Neuronal stem cell (in vitro differentiated cells): ENCODE data around the gene GSPT1. TPM values are rescaled to one million over a fixed set of nuclear protein-coding genes. Genes with fewer than 3 reads are reported as not detected.
"Not testable (repeated sequence)": the region's sequence is repeated elsewhere in the genome, so short reads cannot be mapped to it uniquely, and the experiment has no call there.

Experiments
- DNase-seq: peaks from one replicate; pipeline ENCODE4 v3.0.0-alpha.2; 2013; ENCODE audit warnings: low spot score
- H2AFZ ChIP-seq: one replicate; pipeline ENCODE4 v1.6.1; 2013; ENCODE audit warnings: mild to moderate bottlenecking, low read length, inconsistent platforms
- H2AK5ac ChIP-seq: 2 replicates; pipeline ENCODE4 v1.6.1; 2013; ENCODE audit warnings: low read depth, mild to moderate bottlenecking, inconsistent platforms, low read length, moderate library complexity, mixed read lengths
- H2BK120ac ChIP-seq: 2 replicates; pipeline ENCODE4 v1.6.1; 2013; ENCODE audit warnings: low read depth, mild to moderate bottlenecking, inconsistent platforms, low read length, moderate library complexity, mixed read lengths
- H2BK12ac ChIP-seq: one replicate; pipeline ENCODE4 v1.6.1; 2013; ENCODE audit warnings: low read length, inconsistent platforms
- H2BK15ac ChIP-seq: 2 replicates; pipeline ENCODE4 v1.6.1; 2013; ENCODE audit warnings: mild to moderate bottlenecking, low read length, inconsistent platforms, mixed read lengths
- H2BK5ac ChIP-seq: one replicate; pipeline ENCODE4 v1.6.1; 2013; ENCODE audit warnings: inconsistent platforms, mild to moderate bottlenecking, low read length, moderate library complexity
- H3K14ac ChIP-seq: one replicate; pipeline ENCODE4 v1.6.1; 2013; ENCODE audit warnings: low read length, inconsistent platforms
- H3K18ac ChIP-seq: 2 replicates; pipeline ENCODE4 v1.6.1; 2013; ENCODE audit warnings: low read length, inconsistent platforms
- H3K23ac ChIP-seq: 2 replicates; pipeline ENCODE4 v1.6.1; 2013; ENCODE audit warnings: low read depth, mild to moderate bottlenecking, mixed read lengths, low read length, inconsistent platforms; ENCODE audit not compliant: poor library complexity
- H3K27ac ChIP-seq: replicated peaks from 3 replicates; pipeline ENCODE4 v1.5.1; 2013; ENCODE audit warnings: low read length, inconsistent platforms
- H3K27me3 ChIP-seq, 3 experiments: 2 replicates each; pipeline ENCODE4 v1.6.1; 2013; ENCODE audit warnings: low read length in 3 of 3, mild to moderate bottlenecking in 2 of 3, inconsistent platforms in 1 of 3, low read depth in 1 of 3, mixed read lengths in 1 of 3, moderate library complexity in 1 of 3; ENCODE audit not compliant: control insufficient read depth in 3 of 3, insufficient read depth in 3 of 3
- H3K36me3 ChIP-seq, 2 donors: replicated peaks in 1 of 2; 2 replicates each; pipeline ENCODE4 v1.6.1; 2013; ENCODE audit warnings: low read length in 2 of 2; ENCODE audit not compliant: control insufficient read depth in 2 of 2, insufficient read depth in 2 of 2
- H3K4ac ChIP-seq: 2 replicates; pipeline ENCODE4 v1.6.1; 2013; ENCODE audit warnings: inconsistent platforms, mild to moderate bottlenecking, low read length, moderate library complexity
- H3K4me1 ChIP-seq, 2 donors: 1 replicate in 1 of 2; 2 replicates in 1 of 2; pipeline ENCODE4 v1.6.1; 2013; ENCODE audit warnings: low read length in 2 of 2, low read depth in 1 of 2; ENCODE audit not compliant: control insufficient read depth in 2 of 2, insufficient read depth in 1 of 2
- H3K4me2 ChIP-seq: one replicate; pipeline ENCODE4 v1.6.1; 2013; ENCODE audit warnings: mild to moderate bottlenecking, low read length, inconsistent platforms; ENCODE audit not compliant: insufficient read depth, poor library complexity, severe bottlenecking
- H3K4me3 ChIP-seq, 2 donors: 2 replicates each; pipeline ENCODE4 v1.5.1; 2013; ENCODE audit warnings: low read length in 2 of 2, mild to moderate bottlenecking in 2 of 2, inconsistent platforms in 1 of 2, moderate library complexity in 1 of 2
- H3K79me1 ChIP-seq: one replicate; pipeline ENCODE4 v1.6.1; 2013; ENCODE audit warnings: low read depth, mild to moderate bottlenecking, inconsistent platforms, low read length, moderate library complexity
- H3K9ac ChIP-seq: one replicate; pipeline ENCODE4 v1.6.1; 2013; ENCODE audit warnings: mild to moderate bottlenecking, low read depth, low read length, inconsistent platforms; ENCODE audit not compliant: poor library complexity
- H3K9me3 ChIP-seq, 2 donors: replicated peaks in 1 of 2; 2 replicates each; pipeline versions ENCODE3 to v1.6.1; 2013; ENCODE audit warnings: low read length in 2 of 2, mild to moderate bottlenecking in 2 of 2, inconsistent platforms in 1 of 2, low read depth in 1 of 2, mixed read lengths in 1 of 2, moderate library complexity in 1 of 2; ENCODE audit not compliant: control insufficient read depth in 2 of 2, insufficient read depth in 1 of 2
- H4K8ac ChIP-seq: one replicate; pipeline ENCODE4 v1.6.1; 2013; ENCODE audit warnings: low read depth, mild to moderate bottlenecking, inconsistent platforms, low read length, moderate library complexity
- H4K91ac ChIP-seq: one replicate; pipeline ENCODE4 v1.6.1; 2013; ENCODE audit warnings: low read length, low read depth, mild to moderate bottlenecking, inconsistent platforms; ENCODE audit not compliant: poor library complexity
- WGBS, 2 donors: extraction: QIAGEN DNeasy Blood & Tissue Kit; methylation state at CpG; one replicate each; pipeline ENCODE4 v1.1.7; 2013; ENCODE audit warnings: missing lambda C conversion rate in 2 of 2, mixed read lengths in 1 of 2; ENCODE audit not compliant: insufficient read length in 2 of 2, insufficient replicate concordance in 1 of 2; ENCODE audit errors: extremely low coverage in 2 of 2; 5-methylcytosine and 5-hydroxymethylcytosine counted together
- small RNA-seq: library from polyadenylated mRNA; stranded (forward); fragments of <200 nt; extraction: miRNeasy Mini kit (QIAGEN cat#:217004); gene quantifications from one replicate; pipeline ENCODE3, GENCODE V24; 2013; ENCODE audit not compliant: insufficient read depth

The GSPT1 gene

GRCh38 chr16:11823645-11824044 is 92.1 kb downstream of the GSPT1 start:
- not testable (repeated sequence) for H4K91ac ChIP-seq, H3K9ac ChIP-seq, H3K23ac ChIP-seq, H3K27ac ChIP-seq, H3K4me2 ChIP-seq, H3K9me3 ChIP-seq, H3K4me1 ChIP-seq, H3K4ac ChIP-seq, H3K36me3 ChIP-seq, H3K79me1 ChIP-seq, H4K8ac ChIP-seq, H3K4me3 ChIP-seq, H3K18ac ChIP-seq, H3K14ac ChIP-seq, H2BK12ac ChIP-seq, H2BK5ac ChIP-seq, H2AFZ ChIP-seq, H3K27me3 ChIP-seq, DNase-seq, H2BK15ac ChIP-seq, H2BK120ac ChIP-seq, H2AK5ac ChIP-seq
- no CpG with 5 or more reads among the region's 5 CpGs for WGBS, 2 donors

- H3K36me3 ChIP-seq, result no peaks in the 10 kb centered on the region
- H4K8ac ChIP-seq, result no peak overlapping the region
- H2BK12ac ChIP-seq, result no peak overlapping the region
- H2AK5ac ChIP-seq, result no peak overlapping the region
- H3K23ac ChIP-seq, result no peak overlapping the region
- no peak overlapping the region for H3K4me3 ChIP-seq
- H3K4me2 ChIP-seq, result no peak overlapping the region
- H3K4ac ChIP-seq, result no peak overlapping the region
- no peak overlapping the region for H3K14ac ChIP-seq
- H3K79me1 ChIP-seq, result no peaks in the 10 kb centered on the region
- no peaks in the 10 kb centered on the region for H3K9me3 ChIP-seq
- no peak overlapping the region for H2BK15ac ChIP-seq
- no peak overlapping the region for H3K27ac ChIP-seq
- H2BK5ac ChIP-seq, result no peak overlapping the region
- no peak overlapping the region for H2BK120ac ChIP-seq
- no peak overlapping the region for H3K9ac ChIP-seq
- no peak overlapping the region for H2AFZ ChIP-seq
- no peak overlapping the region for H3K18ac ChIP-seq
- DNase-seq, result no peak
- no peak overlapping the region for H4K91ac ChIP-seq
- H3K4me1 ChIP-seq, result no peaks in the 10 kb centered on the region
- no peaks in the 10 kb centered on the region for H3K27me3 ChIP-seq
- no CpG with 5 or more reads among the region's 10 CpGs for WGBS, 2 donors
These were observed 96.0 kb downstream of the GSPT1 start for GRCh38 chr16:11819798-11820197.

DNA sequence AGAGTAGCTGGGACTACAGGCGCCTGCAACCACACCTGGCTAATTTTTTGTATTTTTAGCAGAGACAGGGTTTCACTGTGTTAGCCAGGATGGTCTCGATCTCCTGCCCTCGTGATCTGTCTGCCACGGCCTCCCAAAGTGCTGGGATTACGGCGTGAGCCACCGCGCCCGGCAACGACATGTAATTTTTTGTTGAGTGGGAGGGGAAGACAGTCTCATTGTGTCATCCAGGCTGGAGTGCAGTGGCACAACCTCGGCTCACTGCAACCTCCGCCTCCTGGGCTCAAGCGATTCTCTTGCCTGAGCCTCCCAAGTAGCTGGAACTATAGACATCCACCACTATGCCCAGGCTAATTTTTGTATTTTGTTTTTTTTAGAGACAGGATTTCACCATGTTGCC is 96.8 kb downstream of the GSPT1 start:
- H3K18ac ChIP-seq, H3K36me3 ChIP-seq, H2AK5ac ChIP-seq, H3K9ac ChIP-seq, H3K4ac ChIP-seq, H2BK5ac ChIP-seq, H3K9me3 ChIP-seq, H3K27me3 ChIP-seq, H2AFZ ChIP-seq, DNase-seq, H3K4me2 ChIP-seq, H3K14ac ChIP-seq, H3K79me1 ChIP-seq, H3K27ac ChIP-seq, H3K4me3 ChIP-seq, H3K4me1 ChIP-seq, H2BK12ac ChIP-seq, H2BK120ac ChIP-seq, H4K8ac ChIP-seq, H4K91ac ChIP-seq, H3K23ac ChIP-seq, H2BK15ac ChIP-seq: not testable (repeated sequence)
- no CpG with 5 or more reads among the region's 13 CpGs for WGBS, 2 donors

Small RNA genes within 50 kb of the gene (small RNA-seq; reads per million reads assigned to genes)
- gene AC007216.5 (not detected), gene COX6CP1 (not detected)
